Measurements from ENCODE around the gene B4GALT5. TPM values are rescaled to one million over a fixed set of nuclear protein-coding genes. Genes with fewer than 3 reads are reported as not detected.

B4GALT5 gene
- total RNA-seq, 1 experiment from 2014 or later: 77.0 TPM

DNA sequence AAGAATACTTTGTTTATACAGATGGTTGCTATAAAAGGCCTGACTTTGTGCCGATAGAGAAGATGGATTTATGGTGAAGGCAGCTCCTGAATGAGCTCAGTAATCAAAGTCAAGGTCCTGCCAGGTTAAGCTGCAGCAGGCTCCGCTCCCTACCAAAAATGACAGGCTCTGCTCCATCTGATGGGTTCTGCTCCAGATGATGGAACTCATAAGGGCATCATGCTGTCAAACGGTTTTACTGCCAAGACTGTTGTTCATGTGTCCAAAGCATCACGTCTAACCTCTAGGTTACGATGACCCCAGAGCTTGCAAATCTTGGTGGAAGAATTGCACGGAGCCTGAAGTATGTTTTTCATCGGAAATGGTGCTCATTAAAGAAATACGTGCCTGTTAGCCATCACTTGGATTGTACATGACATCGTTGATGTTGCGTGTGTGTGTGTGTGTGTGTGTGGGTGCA is 126.5 kb downstream of the B4GALT5 start:
- Histone ChIP-seq H3K27ac (ENCODE audit: insufficient read length, low read depth, low read length) (no peak overlapping the region), H3K23ac (ENCODE audit: insufficient read length, low read depth, low read length) (no peak overlapping the region), H4K91ac (ENCODE audit: insufficient read length, low read depth, low read length) (no peak overlapping the region), H3K9me3 (ENCODE audit: control insufficient read depth, low read depth, low read length) (no peaks in the 10 kb centered on the region), H2BK5ac (ENCODE audit: insufficient read length, low read length) (no peak overlapping the region), H2AK5ac (ENCODE audit: insufficient read length, low read length) (no peak overlapping the region), H3K9ac (ENCODE audit: extremely low read depth, insufficient read length, low read length) (no peak overlapping the region), H3K4me2 (ENCODE audit: insufficient read depth, insufficient read length, low read length) (no peak overlapping the region), H3K27me3 (ENCODE audit: insufficient read depth, low read length) (no peaks in the 10 kb centered on the region), H3K23me2 (ENCODE audit: insufficient read length, low read depth, low read length, poor library complexity, severe bottlenecking) (no peaks in the 10 kb centered on the region), H4K20me1 (ENCODE audit: control insufficient read depth, insufficient read depth, insufficient read length) (no peaks in the 10 kb centered on the region), H3K79me2 (ENCODE audit: insufficient read depth, low read length) (no peaks in the 10 kb centered on the region), H2BK15ac (ENCODE audit: low read depth, low read length) (no peak overlapping the region), H2AFZ (ENCODE audit: low read length) (no peak overlapping the region), H3K14ac (ENCODE audit: insufficient read depth, low read length) (no peak overlapping the region), H2BK20ac (ENCODE audit: low read depth, low read length, poor library complexity, severe bottlenecking) (no peak overlapping the region), H3K56ac (ENCODE audit: insufficient read length, low read depth, low read length) (no peak overlapping the region), H2BK12ac (ENCODE audit: insufficient read length, low read depth, low read length) (no peak overlapping the region), H2BK120ac (ENCODE audit: low read depth, low read length, poor library complexity, severe bottlenecking) (no peak overlapping the region), H4K8ac (replicated peaks; ENCODE audit: insufficient read length, low read depth, low read length) (no peak overlapping the region), H3K18ac (ENCODE audit: insufficient read length, low read depth, low read length) (no peak overlapping the region), H3T11ph (ENCODE audit: low read length) (no peak overlapping the region), H3K4me1 (ENCODE audit: insufficient read depth, low read length) (no peaks in the 10 kb centered on the region), H4K5ac (ENCODE audit: insufficient read length, low read depth, low read length) (no peak overlapping the region), H3K79me1 (ENCODE audit: insufficient read depth, low read depth, low read length, poor library complexity, severe bottlenecking) (no peaks in the 10 kb centered on the region), H3K4ac (ENCODE audit: low read depth, low read length) (no peak overlapping the region)
- Mint-ChIP-seq H3K9me3 (peaks cover 4% of the 10 kb centered on the region in 2 experiments; a peak in 3 of 5 replicates), H3K36me3 (ENCODE audit: insufficient read depth in 1 of 3, low read depth in 3 of 3) (peaks cover 0 to 4% (median 2%) of the 10 kb centered on the region in 3 experiments; a peak in 3 of 7 replicates), H3K4me1 (no peaks in the 10 kb centered on the region), H3K27me3 (ENCODE audit: low read depth) (peaks cover 4% of the 10 kb centered on the region), H3K4me3 (no peak overlapping the region), H3K27ac (no peak overlapping the region)
- DNase-seq: no peak
- TF ChIP-seq, protein P1, sequence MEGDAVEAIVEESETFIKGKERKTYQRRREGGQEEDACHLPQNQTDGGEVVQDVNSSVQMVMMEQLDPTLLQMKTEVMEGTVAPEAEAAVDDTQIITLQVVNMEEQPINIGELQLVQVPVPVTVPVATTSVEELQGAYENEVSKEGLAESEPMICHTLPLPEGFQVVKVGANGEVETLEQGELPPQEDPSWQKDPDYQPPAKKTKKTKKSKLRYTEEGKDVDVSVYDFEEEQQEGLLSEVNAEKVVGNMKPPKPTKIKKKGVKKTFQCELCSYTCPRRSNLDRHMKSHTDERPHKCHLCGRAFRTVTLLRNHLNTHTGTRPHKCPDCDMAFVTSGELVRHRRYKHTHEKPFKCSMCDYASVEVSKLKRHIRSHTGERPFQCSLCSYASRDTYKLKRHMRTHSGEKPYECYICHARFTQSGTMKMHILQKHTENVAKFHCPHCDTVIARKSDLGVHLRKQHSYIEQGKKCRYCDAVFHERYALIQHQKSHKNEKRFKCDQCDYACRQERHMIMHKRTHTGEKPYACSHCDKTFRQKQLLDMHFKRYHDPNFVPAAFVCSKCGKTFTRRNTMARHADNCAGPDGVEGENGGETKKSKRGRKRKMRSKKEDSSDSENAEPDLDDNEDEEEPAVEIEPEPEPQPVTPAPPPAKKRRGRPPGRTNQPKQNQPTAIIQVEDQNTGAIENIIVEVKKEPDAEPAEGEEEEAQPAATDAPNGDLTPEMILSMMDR (conservative IDR thresholded peaks at IDR 0.05): no peak
- no CpG with 5 or more reads among the region's 10 CpGs for WGBS (ENCODE audit: extremely low coverage, insufficient read length, low lambda C conversion rate)
